Loucy (cell line): Measurements from ENCODE around the gene SLC2A4.

Source experiments
- H2AFZ ChIP-seq: fragments of 200-600 bp; sonication (generic); 2 replicates; pipeline ENCODE4 v1.6.0; 2016; ENCODE audit warnings: antibody characterized with exemption, mild to moderate bottlenecking, low read length, moderate library complexity
- H3F3A ChIP-seq: fragments of 200-600 bp; 2 replicates; pipeline ENCODE4 v1.6.0; 2016; ENCODE audit warnings: antibody characterized with exemption, low read depth, mild to moderate bottlenecking
- H3K27me3 ChIP-seq: fragments of 200-600 bp; sonication (generic); 2 replicates; pipeline ENCODE4 v1.6.1; 2014; ENCODE audit warnings: low read length, mild to moderate bottlenecking; ENCODE audit not compliant: insufficient read depth, poor library complexity, severe bottlenecking
- H3K36me3 ChIP-seq: fragments of 200-600 bp; sonication (generic); 2 replicates; pipeline ENCODE4 v1.6.1; 2016; ENCODE audit warnings: low read length; ENCODE audit not compliant: insufficient read depth
- H3K4me1 ChIP-seq: fragments of 200-600 bp; sonication (generic); 2 replicates; pipeline ENCODE4 v1.5.1; 2014; ENCODE audit warnings: low read length, mild to moderate bottlenecking; ENCODE audit not compliant: insufficient read depth, poor library complexity, severe bottlenecking
- H3K4me2 ChIP-seq: fragments of 200-600 bp; sonication (generic); 2 replicates; pipeline ENCODE4 v1.6.0; 2014; ENCODE audit warnings: antibody characterized with exemption, low read length, low read depth, mild to moderate bottlenecking; ENCODE audit not compliant: poor library complexity, severe bottlenecking
- H3K4me3 ChIP-seq: fragments of 200-600 bp; sonication (generic); 2 replicates; pipeline ENCODE4 v1.5.1; 2014; ENCODE audit warnings: low read length, mild to moderate bottlenecking, mixed read lengths; ENCODE audit not compliant: poor library complexity, severe bottlenecking
- H3K79me2 ChIP-seq: fragments of 200-600 bp; sonication (generic); 2 replicates; pipeline ENCODE4 v1.6.1; 2014; ENCODE audit warnings: low read length; ENCODE audit not compliant: insufficient read depth
- H3K9ac ChIP-seq: fragments of 200-600 bp; sonication (generic); 2 replicates; pipeline ENCODE4 v1.6.0; 2014; ENCODE audit warnings: mild to moderate bottlenecking, low read depth, low read length, moderate library complexity; ENCODE audit not compliant: poor library complexity, severe bottlenecking
- H3K9me2 ChIP-seq: fragments of 200-600 bp; sonication (generic); replicated peaks from 2 replicates; pipeline ENCODE4 v1.6.1; 2016; ENCODE audit warnings: low read depth, low read length, mixed read lengths
- H3K9me3 ChIP-seq: fragments of 200-600 bp; sonication (generic); 2 replicates; pipeline ENCODE4 v1.6.1; 2014; ENCODE audit warnings: mild to moderate bottlenecking, antibody characterized with exemption, low read length, low read depth; ENCODE audit not compliant: insufficient read depth
- H4K20me1 ChIP-seq: fragments of 200-600 bp; sonication (generic); 2 replicates; pipeline ENCODE4 v1.6.0; 2014; ENCODE audit warnings: antibody characterized with exemption, low read length, mild to moderate bottlenecking; ENCODE audit not compliant: insufficient read depth, poor library complexity, severe bottlenecking
- CTCF ChIP-seq: fragments of 200-600 bp; sonication (generic); conservative IDR thresholded peaks from 2 replicates; pipeline ENCODE4 v1.5.1; 2014; ENCODE audit warnings: mild to moderate bottlenecking, antibody characterized with exemption, low read length
- EZH2phosphoT487 ChIP-seq: fragments of 200-600 bp; IDR thresholded peaks from 2 replicates; pipeline ENCODE4 v1.6.1; 2018; ENCODE audit warnings: antibody characterized with exemption, mild to moderate bottlenecking, moderate library complexity, borderline replicate concordance

Gene SLC2A4

GRCh38 chr17:7318121-7318860 lies 36.8 kb downstream of the SLC2A4 start:
- H3K9ac ChIP-seq = no peak overlapping the region
- no peak overlapping the region for H2AFZ ChIP-seq
- H3F3A ChIP-seq = peaks cover 7% of the 10 kb centered on the region
- peaks cover 22% of the 10 kb centered on the region for H3K4me1 ChIP-seq
- H4K20me1 ChIP-seq = peaks cover 13% of the 10 kb centered on the region
- H3K79me2 ChIP-seq = peaks cover 15% of the 10 kb centered on the region; the same call in 1 of the 2 replicates
- peaks cover 41% of the 10 kb centered on the region; the same call in 1 of the 2 replicates for H3K36me3 ChIP-seq
- H3K4me3 ChIP-seq = no peak overlapping the region
- H3K9me2 ChIP-seq = no peaks in the 10 kb centered on the region
- H3K4me2 ChIP-seq = no peak overlapping the region
- TF ChIP-seq CTCF (no peak), EZH2phosphoT487 (no peak)
- H3K9me3 ChIP-seq = no peaks in the 10 kb centered on the region
- no peaks in the 10 kb centered on the region for H3K27me3 ChIP-seq

- Histone ChIP-seq H3K79me2 (no peaks in the 10 kb centered on the region; the same call in 1 of the 2 replicates), H3K36me3 (peaks cover 42% of the 10 kb centered on the region; the same call in 1 of the 2 replicates), H4K20me1 (no peaks in the 10 kb centered on the region), H3K4me3 (no peak overlapping the region), H3K27me3 (no peaks in the 10 kb centered on the region), H3K9ac (no peak overlapping the region), H2AFZ (no peak overlapping the region), H3F3A (peaks cover under 1% of the 10 kb centered on the region; the same call in 1 of the 2 replicates), H3K9me3 (no peaks in the 10 kb centered on the region), H3K4me1 (no peaks in the 10 kb centered on the region), H3K9me2 (no peaks in the 10 kb centered on the region), H3K4me2 (no peak overlapping the region)
- TF ChIP-seq EZH2phosphoT487 (no peak), CTCF (no peak)
Observed at GRCh38 chr17:7321466-7321865, 39.9 kb downstream of the SLC2A4 start.

GRCh38 chr17:7322520-7323194 lies 41.1 kb downstream of the SLC2A4 start:
- H3K36me3 ChIP-seq = peaks cover 38% of the 10 kb centered on the region; the same call in 1 of the 2 replicates

More at GRCh38 chr17:7322520-7323194, 41.1 kb downstream of the SLC2A4 start:
- Histone ChIP-seq H2AFZ (no peak overlapping the region), H3K9me2 (no peaks in the 10 kb centered on the region), H3K27me3 (no peaks in the 10 kb centered on the region), H3K9ac (no peak overlapping the region), H3K4me3 (no peak overlapping the region), H3K4me2 (no peak overlapping the region), H3K79me2 (peaks cover 8% of the 10 kb centered on the region), H3K4me1 (peaks cover 1% of the 10 kb centered on the region), H4K20me1 (no peaks in the 10 kb centered on the region), H3F3A (no peaks in the 10 kb centered on the region), H3K9me3 (no peaks in the 10 kb centered on the region)
- TF ChIP-seq CTCF (no peak), EZH2phosphoT487 (no peak)
